ENCODE data around the gene MYO7B. TPM values are rescaled to one million over a fixed set of nuclear protein-coding genes. Genes with fewer than 3 reads are reported as not detected.

MYO7B gene
- total RNA-seq, 1 donor from 2014 or later: under 0.01 TPM

GRCh38 chr2:127661072-127661649 is 125.7 kb downstream of the MYO7B start:
- DNase-seq (ENCODE audit: low read depth in 2 of 2): peak in 1 of 2 donors; percentile 54

DNA sequence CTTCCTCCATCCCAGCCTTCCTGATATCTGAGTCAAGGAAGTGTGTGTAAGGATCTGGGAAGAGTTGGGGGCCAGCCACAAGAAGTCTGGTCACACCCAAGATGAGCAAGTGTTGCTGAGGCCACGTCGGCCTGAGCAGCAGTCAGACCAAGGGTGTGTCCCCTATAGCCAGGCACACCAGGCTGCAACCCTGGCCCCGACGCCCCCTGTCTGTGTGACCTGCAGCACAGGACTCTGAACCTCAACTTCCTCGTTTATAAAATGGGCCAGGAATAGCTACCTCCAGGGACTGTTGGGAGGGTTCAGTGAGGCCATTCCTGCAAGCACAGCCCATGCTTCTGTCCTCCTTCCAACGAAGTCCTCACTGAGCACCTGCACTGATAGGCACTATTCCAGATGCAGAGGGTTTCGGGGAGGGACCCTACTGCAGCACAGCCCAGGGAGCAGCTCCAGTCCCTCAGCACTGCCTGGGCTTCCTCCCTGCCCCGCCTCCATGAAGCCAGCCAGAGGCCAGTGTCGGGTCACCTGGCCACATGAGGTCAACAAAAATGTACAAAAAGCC is 126.5 kb downstream of the MYO7B start:
- DNase-seq (ENCODE audit: low read depth in 2 of 2): peak in 1 of 2 donors; percentile 50

- peak in 1 of 2 donors; percentile 69 for DNase-seq (ENCODE audit: low read depth in 2 of 2)
Measured at GRCh38 chr2:127662937-127663565, 127.6 kb downstream of the MYO7B start.

DNA sequence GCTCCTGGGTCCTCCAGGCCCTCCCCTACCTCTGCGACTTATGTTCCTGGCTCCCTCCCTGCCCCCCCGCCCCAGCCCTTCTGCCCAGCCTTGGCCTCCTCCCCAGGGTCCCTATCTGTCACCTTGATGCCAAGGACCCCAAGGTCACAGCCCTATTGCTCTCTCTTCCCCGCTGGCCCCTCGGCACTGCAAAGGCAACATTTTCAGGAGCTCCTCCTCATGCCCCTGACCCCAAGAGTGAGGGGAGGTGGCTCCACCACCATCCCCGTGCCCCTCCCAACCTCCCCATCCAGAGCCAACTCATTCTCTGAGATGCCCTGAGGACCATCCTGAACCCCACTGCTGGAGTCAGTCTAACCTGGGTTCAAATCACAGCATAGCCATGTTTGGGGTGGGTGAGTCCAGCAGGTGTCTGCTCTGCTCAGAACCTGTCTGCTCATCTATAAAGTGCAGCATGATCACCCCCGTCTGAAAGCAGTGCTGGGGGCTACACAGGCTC is 128.1 kb downstream of the MYO7B start:
- no peak for DNase-seq (ENCODE audit: low read depth in 2 of 2)

GRCh38 chr2:127664065-127664894 is 128.8 kb downstream of the MYO7B start:
- peak; percentile 63 to 84 for DNase-seq (ENCODE audit: low read depth in 2 of 2)

DNA sequence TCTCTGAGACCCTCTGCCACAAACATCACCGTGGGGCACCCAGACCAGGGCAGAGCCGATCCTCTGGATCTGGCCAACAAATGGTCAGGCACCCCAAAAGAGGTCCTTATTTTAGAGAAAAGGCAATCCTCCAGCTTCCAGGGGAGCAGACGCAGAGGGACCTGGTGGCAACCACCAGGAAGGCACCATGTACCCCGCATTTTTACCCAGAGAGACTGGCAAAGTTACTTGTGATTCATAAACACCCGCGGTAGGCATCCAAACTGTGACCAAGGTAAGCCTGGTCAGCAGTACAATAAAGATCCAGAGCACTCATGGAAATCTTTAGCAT is 129.4 kb downstream of the MYO7B start:
- no peak for DNase-seq (ENCODE audit: low read depth in 2 of 2)

- DNase-seq (ENCODE audit: low read depth in 2 of 2): no peak
Measured at GRCh38 chr2:127665267-127665893, 129.9 kb downstream of the MYO7B start.

- no peak for DNase-seq (ENCODE audit: low read depth in 2 of 2)
Measured at GRCh38 chr2:127669056-127669455, 133.6 kb downstream of the MYO7B start.

DNA sequence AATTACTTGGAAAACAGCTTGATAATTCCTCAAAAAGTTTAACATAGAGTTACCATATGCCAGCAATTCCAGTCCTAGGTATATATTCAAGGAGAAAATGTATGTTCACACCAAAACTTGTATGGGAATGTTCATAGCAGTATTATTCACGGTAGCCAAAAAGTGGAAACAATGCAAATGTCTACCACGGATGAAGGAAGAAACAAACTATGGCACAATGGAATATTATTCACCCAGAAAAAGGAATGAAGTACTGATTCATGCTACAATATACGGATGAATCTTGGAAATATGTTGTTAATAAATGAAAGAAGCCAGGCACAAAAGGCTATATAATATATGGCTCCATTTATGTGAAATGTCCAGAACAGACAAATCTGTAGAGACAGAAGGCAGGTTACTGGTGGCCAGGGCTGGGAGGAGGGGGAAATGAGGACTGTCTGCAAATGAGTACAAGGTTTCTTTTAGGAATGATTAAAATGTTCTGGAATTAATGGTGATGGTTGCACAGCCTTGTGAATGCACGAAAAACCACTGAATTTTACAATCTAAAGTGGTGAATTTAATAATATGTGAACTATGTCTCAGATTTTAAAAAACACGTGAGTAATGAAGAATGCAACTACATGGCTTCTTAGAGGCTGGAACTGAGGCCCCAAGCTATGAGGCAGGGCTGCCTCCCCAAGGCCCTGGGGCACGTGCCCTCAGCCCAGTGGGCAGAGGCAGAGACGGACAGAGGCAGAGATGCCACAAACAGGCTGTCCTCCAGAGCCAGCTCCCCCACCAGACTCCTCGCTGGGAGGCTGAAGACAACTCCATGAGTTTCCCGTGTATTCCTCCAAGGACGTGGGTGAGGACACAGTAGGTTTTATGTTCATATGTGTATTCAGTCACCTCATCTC is 134.8 kb downstream of the MYO7B start:
- DNase-seq (ENCODE audit: low read depth in 2 of 2): no peak

DNA sequence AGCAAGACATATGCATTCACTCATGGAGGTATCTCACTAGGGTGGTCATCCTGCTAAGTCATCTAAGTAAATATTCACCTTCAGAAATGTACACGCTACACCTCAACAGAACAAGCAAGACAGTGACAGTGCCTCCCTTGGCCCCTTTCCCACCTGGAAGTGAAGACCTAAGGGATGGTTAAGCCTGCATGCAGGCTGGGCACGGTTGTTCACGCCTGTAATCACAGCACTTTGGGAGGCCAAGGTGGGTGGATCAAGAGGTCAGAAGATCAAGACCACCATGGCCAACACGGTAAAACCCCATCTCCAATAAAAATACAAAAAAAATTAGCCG is 135.4 kb downstream of the MYO7B start:
- DNase-seq (ENCODE audit: low read depth in 2 of 2): no peak

GRCh38 chr2:127671557-127672302 is 136.2 kb downstream of the MYO7B start:
- no peak for DNase-seq (ENCODE audit: low read depth in 2 of 2)

GRCh38 chr2:127672341-127673224 is 137.1 kb downstream of the MYO7B start:
- DNase-seq (ENCODE audit: low read depth in 2 of 2): peak in 1 of 2 donors; percentile 43

DNA sequence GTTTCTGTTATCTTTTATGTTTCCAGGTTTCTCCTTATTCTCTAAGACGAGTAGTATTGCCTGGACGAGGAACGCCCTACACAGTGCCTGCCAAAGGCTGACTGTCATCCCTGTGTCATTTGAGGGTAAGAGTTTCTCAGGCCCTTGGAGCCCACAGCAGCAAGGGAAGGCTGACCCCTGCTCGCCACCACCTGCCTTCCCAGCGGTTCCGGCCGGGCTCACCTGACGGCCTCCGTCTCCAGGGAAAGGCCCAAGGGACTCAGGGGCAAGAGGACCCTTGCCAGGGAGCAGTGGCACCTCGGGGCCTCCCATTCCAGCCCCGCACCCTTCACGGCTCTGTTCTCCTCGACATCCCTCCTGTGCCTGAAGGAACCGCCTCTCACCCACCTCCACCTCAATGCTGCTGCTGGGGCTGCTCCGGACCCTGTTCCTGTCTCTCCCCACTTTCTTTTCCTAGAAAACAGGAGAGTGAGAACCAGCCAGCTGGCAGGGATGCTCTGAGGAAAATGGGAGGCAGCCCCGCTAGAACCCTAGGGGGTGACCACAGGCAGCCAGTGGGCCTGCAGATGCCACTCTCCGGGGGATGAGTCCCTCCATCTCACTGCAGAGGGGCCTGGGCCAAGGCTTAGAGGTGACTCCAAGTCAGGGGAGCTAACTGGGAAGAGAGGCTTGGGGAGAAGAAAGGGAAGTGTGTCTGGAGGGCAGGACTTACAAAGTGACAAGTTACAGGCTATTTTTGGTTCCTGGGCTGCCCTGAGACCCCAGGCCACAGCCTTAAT is 138.0 kb downstream of the MYO7B start:
- DNase-seq (ENCODE audit: low read depth in 2 of 2): peak in 1 of 2 donors; percentile 37

GRCh38 chr2:127674241-127675209 is 139.0 kb downstream of the MYO7B start:
- DNase-seq (ENCODE audit: low read depth in 2 of 2): peak; percentile 26 to 34

GRCh38 chr2:127675331-127676261 is 140.1 kb downstream of the MYO7B start, which contains the start of gene LIMS2:
TSS of gene LIMS2 (minus strand) at chr2:127675530. CDS start at chr2:127675024, 506 bp downstream.
- peak; percentile 67 to 69 for DNase-seq (ENCODE audit: low read depth in 2 of 2)

GRCh38 chr2:127676906-127677305 is 141.4 kb downstream of the MYO7B start:
- DNase-seq (ENCODE audit: low read depth in 2 of 2): no peak

Measured in lung microvascular endothelial cell (primary cell).